Progenitor cell of endocrine pancreas (in vitro differentiated cells): Measurements from ENCODE around the gene SPNS1. TPM values are rescaled to one million over a fixed set of nuclear protein-coding genes. Genes with fewer than 3 reads are reported as not detected.

Experiments
- DNase-seq: peaks from one replicate; pipeline ENCODE4 v3.0.0; 2021; ENCODE audit warnings: low spot score; ENCODE audit not compliant: unreplicated experiment
- H3K27ac Mint-ChIP-seq: 2 replicates; pipeline ENCODE4 v1.8.0; 2021; ENCODE audit warnings: mild to moderate bottlenecking, moderate library complexity, mixed read lengths
- H3K27me3 Mint-ChIP-seq: 2 replicates; pipeline ENCODE4 v1.8.0; 2021; ENCODE audit warnings: mixed read lengths
- H3K36me3 Mint-ChIP-seq: 2 replicates; pipeline ENCODE4 v1.8.0; 2022; ENCODE audit warnings: mixed read lengths; ENCODE audit not compliant: insufficient read depth
- H3K4me1 Mint-ChIP-seq: 2 replicates; pipeline ENCODE4 v1.8.0; 2021; ENCODE audit warnings: low read depth, mixed read lengths
- H3K4me3 Mint-ChIP-seq: 2 replicates; pipeline ENCODE4 v1.8.0; 2021; ENCODE audit warnings: low read depth, mild to moderate bottlenecking, moderate library complexity, mixed read lengths
- H3K9me3 Mint-ChIP-seq: 2 replicates; pipeline ENCODE4 v1.8.0; 2021; ENCODE audit warnings: low read depth, mixed read lengths
- CTCF ChIP-seq: fragments of 200-600 bp; sonication (generic); IDR thresholded peaks from one replicate; pipeline ENCODE4 v1.5.0; 2021; ENCODE audit warnings: antibody characterized with exemption, mild to moderate bottlenecking; ENCODE audit not compliant: unreplicated experiment
- total RNA-seq: library from RNA; stranded (reverse); gene quantifications from 2 replicates; pipeline ENCODE4 v1.2.1, GENCODE V29; 2021

SPNS1 gene
- total RNA-seq, 1 donor from 2014 or later, result 41.1 TPM

DNA sequence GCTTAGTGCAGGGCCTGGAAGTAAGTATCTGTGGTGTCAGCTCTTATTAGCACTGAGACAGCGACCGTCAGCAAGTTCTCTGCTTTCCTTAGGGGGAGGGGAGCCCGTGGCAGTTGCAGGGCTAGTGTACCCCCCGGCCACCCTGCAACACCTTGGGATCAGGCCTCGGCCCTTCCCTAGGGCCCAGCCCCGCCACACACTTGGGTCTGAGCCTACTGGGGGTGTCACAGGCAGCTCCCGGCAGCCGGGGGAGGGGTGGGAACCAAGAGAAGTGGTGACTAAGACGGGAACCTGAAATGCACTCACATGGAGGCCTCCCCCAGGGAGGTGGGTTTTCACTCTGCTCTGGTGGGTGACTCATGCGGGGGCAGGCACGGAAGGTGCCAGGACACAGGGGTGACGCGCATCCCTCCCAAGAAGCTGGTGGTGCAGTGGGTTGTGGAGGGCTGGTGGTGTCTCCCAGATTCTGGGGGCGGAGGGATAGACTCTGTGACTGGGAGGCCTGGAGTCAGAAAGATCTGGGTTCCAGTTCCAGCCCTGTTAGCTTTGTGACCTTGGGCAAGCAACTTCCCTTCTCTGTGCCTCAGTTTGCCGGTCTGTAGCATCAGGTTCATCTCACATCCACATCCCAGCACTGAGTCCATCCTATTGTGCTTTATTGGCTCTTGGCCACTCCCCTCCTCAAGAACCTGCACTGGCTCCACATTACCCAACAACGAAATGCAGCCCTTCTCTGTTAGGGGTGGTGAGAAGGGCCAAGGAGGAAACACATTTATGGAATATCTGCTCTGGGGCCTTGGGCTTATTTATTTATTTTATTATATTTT lies 54.8 kb downstream of the SPNS1 start:
- TF ChIP-seq CTCF, result no peak
- Mint-ChIP-seq H3K9me3 (no peaks in the 10 kb centered on the region), H3K4me3 (no peak overlapping the region), H3K4me1 (no peaks in the 10 kb centered on the region), H3K27ac (no peak overlapping the region), H3K36me3 (no peaks in the 10 kb centered on the region), H3K27me3 (no peaks in the 10 kb centered on the region)
- no peak for DNase-seq

DNA sequence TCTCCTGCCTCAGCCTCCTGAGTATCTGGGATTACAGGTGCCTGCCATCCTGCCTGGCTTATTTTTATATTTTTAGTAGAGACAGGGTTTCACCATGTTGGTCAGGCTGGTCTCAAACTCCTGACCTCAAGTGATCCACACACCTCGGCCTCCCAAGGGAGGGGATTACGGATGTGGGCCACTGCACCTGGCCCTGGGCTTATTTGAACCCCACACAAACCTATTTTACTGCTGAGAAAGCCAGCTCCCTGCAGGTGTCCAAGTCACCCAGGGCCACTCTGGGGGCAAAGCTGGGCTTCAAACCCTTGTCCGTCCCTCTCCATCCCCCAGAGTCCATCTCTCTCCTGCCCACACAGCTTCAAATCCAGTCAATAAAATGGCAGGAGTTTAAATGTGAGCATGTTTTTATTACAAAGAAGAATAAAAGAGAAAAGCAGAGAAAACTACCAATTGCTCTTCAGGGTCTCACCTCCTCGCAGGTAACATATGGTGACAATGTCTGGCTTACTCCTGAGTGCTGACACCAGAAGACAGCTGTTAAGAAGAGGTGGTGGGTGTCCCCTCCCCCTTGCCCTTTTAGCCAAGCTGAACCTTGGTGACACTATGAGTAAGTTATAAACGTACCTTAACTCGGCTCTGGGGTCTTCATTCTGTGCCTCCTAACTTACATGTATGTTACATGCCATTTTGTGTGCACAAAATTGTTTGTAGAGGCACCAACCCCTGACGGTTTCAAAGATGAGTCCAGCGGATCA lies 55.7 kb downstream of the SPNS1 start:
- no peaks in the 10 kb centered on the region for H3K4me1 Mint-ChIP-seq
- no peak for TF ChIP-seq CTCF
- H3K36me3 Mint-ChIP-seq, result no peaks in the 10 kb centered on the region
- H3K4me3 Mint-ChIP-seq, result no peak overlapping the region
- no peaks in the 10 kb centered on the region for H3K27me3 Mint-ChIP-seq
- DNase-seq, result no peak
- no peak overlapping the region for H3K27ac Mint-ChIP-seq
- H3K9me3 Mint-ChIP-seq, result no peaks in the 10 kb centered on the region

Other genes with a start within 250 kb of the SPNS1 start
- 3.2 and 3.4 TPM in 2 replicates for gene NPIPB9, start 223.0 kb upstream of the SPNS1 start, total RNA-seq
- 248 and 256 TPM in 2 replicates for gene ATXN2L, start 151.8 kb upstream of the SPNS1 start, total RNA-seq
- gene TUFM, start 128.4 kb upstream of the SPNS1 start, total RNA-seq, result 158 and 168 TPM in 2 replicates
- gene SH2B1, start 110.9 kb upstream of the SPNS1 start, total RNA-seq, result 72.8 and 75.1 TPM in 2 replicates
- gene ATP2A1, start 96.3 kb upstream of the SPNS1 start, total RNA-seq, result 2.7 and 3.0 TPM in 2 replicates
- 33.3 and 34.9 TPM in 2 replicates for gene RABEP2, start 49.5 kb upstream of the SPNS1 start, total RNA-seq
- not detected in 2 replicates for gene CD19, start 42.8 kb upstream of the SPNS1 start, total RNA-seq
- 70.4 and 77.1 TPM in 2 replicates for gene NFATC2IP, start 23.8 kb upstream of the SPNS1 start, total RNA-seq
- gene LAT, start 10.3 kb downstream of the SPNS1 start, total RNA-seq, result 5.8 and 8.0 TPM in 2 replicates